GM06990 (cell line): ENCODE results near the gene COLQ.
"Not testable (repeated sequence)": the region's sequence is repeated elsewhere in the genome, so short reads cannot be mapped to it uniquely, and the experiment has no call there.

Source experiments
- DNase-seq: peaks from one replicate; pipeline ENCODE4 v3.0.0-alpha.2; 2011; ENCODE audit not compliant: insufficient read length; ENCODE audit errors: extremely low read depth
- H3K27me3 ChIP-seq: replicated peaks from 2 replicates; pipeline ENCODE4 v1.6.0; 2011; ENCODE audit warnings: low read length; ENCODE audit not compliant: control insufficient read depth, insufficient read depth
- H3K36me3 ChIP-seq: 2 replicates; pipeline ENCODE4 v1.5.1; 2011; ENCODE audit warnings: low read length; ENCODE audit not compliant: control insufficient read depth, insufficient read depth
- H3K4me3 ChIP-seq: replicated peaks from 2 replicates; pipeline ENCODE4 v1.5.1; 2011; ENCODE audit warnings: low read depth, mild to moderate bottlenecking, control low read depth, low read length
- TF ChIP-seq, protein P1 (sequence below): IDR thresholded peaks from 2 replicates; pipeline ENCODE4 v1.5.1; 2011; ENCODE audit warnings: low read length, control low read depth, mild to moderate bottlenecking, inconsistent platforms; ENCODE audit not compliant: insufficient read depth, poor library complexity, severe bottlenecking

Gene COLQ

DNA sequence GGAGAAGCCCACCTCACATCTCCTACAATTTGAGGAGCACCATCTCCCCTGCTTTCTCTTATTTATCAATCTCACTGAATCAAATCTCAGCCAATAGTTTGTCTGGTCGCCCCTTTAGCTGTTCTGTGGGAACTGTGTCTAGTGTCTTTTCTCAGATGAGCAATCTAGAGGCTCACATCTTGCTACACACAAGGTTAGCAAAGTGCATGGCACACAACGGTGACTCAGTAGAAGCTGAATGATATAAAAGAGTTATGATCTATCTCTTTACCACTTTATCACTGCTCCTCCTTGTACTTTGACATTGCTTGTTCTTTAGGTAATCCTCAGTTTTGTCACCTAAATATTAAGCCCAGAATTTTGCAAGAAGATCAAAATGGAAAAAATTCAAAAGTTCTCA is 16.8 kb upstream of the COLQ start:
- Histone ChIP-seq H3K27me3 (no peaks in the 10 kb centered on the region; the same call in 1 of the 2 replicates), H3K36me3 (no peaks in the 10 kb centered on the region), H3K4me3 (no peak overlapping the region)
- TF ChIP-seq, protein P1, sequence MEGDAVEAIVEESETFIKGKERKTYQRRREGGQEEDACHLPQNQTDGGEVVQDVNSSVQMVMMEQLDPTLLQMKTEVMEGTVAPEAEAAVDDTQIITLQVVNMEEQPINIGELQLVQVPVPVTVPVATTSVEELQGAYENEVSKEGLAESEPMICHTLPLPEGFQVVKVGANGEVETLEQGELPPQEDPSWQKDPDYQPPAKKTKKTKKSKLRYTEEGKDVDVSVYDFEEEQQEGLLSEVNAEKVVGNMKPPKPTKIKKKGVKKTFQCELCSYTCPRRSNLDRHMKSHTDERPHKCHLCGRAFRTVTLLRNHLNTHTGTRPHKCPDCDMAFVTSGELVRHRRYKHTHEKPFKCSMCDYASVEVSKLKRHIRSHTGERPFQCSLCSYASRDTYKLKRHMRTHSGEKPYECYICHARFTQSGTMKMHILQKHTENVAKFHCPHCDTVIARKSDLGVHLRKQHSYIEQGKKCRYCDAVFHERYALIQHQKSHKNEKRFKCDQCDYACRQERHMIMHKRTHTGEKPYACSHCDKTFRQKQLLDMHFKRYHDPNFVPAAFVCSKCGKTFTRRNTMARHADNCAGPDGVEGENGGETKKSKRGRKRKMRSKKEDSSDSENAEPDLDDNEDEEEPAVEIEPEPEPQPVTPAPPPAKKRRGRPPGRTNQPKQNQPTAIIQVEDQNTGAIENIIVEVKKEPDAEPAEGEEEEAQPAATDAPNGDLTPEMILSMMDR, result no peak
- DNase-seq, result no peak

DNA sequence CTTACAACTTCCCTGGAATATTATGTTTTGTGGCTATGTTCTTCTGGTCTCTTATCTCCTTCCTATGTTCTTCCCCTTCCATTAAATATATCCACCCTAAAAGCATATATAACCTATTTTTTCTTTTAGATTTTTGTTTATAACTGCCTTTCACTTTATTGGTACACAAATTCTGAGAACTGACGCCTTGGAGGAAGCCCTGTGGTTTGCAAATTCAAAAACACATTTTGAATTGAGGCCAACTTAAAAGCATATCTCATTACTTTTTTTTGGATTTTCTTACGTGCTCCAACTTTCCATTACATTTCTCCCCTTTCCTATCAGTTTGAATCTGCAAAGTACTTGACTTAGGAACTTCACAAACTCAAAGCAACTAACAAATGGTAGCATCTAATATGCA is 15.3 kb upstream of the COLQ start:
- H3K27me3 ChIP-seq, result no peaks in the 10 kb centered on the region; the same call in 1 of the 2 replicates
- H3K36me3 ChIP-seq, result no peaks in the 10 kb centered on the region
- DNase-seq, result no peak
- TF ChIP-seq, protein P1, result no peak
- no peak overlapping the region for H3K4me3 ChIP-seq

DNA sequence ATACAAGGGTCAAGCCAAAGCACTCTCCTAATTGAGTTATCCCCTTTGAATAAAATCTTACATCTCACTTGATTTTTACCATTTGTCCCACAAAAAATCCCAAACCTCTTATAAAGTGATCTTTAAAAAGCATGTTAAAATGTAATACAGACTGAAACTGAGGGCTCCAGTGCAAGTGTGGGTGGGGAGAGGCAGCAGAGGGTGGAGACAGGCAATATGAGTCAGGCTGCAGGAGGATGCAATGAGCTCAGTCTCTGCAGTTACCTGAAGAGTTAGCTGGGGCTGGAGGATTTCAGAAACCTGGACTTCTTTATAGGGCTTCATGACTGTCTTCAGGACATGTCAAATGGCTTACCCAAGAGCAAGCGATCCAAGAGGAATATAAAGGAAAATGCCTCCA is 14.2 kb upstream of the COLQ start:
- TF ChIP-seq, protein P1, result no peak
- Histone ChIP-seq H3K36me3 (no peaks in the 10 kb centered on the region), H3K27me3 (no peaks in the 10 kb centered on the region; the same call in 1 of the 2 replicates), H3K4me3 (no peak overlapping the region)
- no peak for DNase-seq

DNA sequence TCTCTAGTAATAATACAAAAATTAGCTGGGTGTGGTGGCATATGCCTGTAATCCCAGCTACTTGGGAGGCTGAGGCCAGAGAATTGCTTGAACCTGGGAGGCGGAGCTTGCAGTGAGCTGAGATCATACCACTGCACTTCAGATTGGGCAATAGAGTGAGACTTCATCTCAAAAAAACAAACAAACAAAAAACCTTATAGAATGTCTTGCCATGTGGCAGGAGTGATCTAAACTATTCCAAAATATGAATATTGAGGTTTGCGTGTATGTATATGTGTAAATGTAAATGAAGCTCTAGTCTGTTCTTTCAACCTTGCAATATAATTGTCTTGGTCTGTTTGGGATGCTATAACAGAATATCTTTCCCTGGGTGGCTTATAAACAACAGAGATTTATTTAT is 11.1 kb upstream of the COLQ start:
- not testable (repeated sequence) for H3K4me3 ChIP-seq, H3K36me3 ChIP-seq, DNase-seq, H3K27me3 ChIP-seq

DNA sequence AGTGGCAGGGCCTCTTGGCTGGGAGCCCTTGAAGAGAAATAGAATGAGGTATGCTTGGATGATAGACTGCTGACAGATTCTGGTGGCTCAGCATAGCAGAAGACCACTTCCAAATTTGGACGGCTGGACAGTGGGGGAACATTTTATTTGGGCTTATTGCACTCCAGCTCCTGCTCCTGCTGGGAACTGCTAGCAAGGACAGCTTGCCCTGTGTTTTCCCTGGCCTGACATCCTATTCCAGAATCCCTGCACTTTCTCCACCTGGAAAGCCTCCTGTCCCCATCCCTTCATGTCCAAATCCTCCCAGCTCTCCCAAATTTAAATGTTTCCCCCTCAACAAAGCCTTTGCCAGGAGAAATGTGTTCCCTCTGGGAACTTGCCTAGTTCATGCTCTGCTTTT is 9.8 kb upstream of the COLQ start:
- Histone ChIP-seq H3K4me3 (no peak overlapping the region), H3K27me3 (no peaks in the 10 kb centered on the region), H3K36me3 (no peaks in the 10 kb centered on the region)
- TF ChIP-seq, protein P1, result no peak
- no peak for DNase-seq

DNA sequence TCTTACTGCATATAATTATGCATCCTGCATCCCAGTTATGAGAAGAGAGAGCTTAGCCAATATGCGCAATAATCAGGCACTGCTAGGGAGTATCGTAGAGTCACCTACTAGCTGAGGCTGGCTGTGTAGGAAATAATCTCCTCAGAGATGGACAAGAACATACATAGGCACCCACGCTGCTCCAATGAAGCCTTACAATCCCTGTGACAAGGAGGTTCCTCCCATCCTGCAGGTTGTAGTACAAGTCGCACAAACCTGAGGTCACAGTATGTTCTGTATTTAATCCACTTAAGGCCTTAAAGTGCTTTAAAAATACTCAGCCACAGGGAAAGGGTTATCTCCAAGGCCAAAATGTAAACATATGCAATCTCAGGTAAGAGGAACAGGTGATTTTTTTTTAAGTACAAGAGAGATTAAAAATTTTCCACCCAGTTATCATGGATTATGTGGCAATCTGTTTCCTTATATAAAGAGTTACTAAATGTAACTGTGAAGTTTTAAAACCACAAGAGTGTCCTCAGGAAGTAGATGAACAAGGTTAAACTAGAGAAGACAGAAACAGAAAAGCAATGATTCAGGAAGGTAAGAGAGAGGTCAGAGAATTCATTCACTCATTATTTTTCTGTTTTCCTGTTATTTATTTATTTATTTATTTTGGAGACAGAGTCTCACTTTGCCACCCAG is 7.5 kb upstream of the COLQ start:
- DNase-seq, result no peak
- TF ChIP-seq, protein P1, result no peak
- H3K27me3 ChIP-seq, result no peaks in the 10 kb centered on the region
- no peak overlapping the region for H3K4me3 ChIP-seq
- H3K36me3 ChIP-seq, result no peaks in the 10 kb centered on the region
